Measurements from ENCODE around the gene EXOC3.

Gene EXOC3

DNA sequence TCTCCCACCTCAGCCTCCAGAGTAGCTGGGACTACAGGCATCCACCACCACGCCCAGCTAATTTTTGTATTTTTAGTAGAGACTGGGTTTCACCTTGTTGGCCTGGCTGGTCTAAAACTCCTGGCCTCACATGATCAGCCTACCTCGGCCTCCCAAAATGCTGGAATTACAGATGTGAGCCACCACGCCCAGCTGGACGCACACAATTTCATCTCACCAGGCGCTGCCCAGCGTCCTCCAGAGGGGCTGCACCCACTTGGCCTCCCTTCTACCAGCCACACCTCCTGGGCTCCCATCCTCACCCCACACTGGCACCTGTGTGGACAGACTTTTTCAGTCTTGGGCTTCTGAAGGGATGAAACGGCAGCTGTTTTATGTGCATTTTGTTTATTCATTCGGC, 3.8 kb upstream of the EXOC3 start:
- no peak overlapping the region for H2AFZ ChIP-seq (ENCODE audit: low read depth, low read length)
- TF ChIP-seq EZH2phosphoT487 (IDR thresholded peaks at IDR 0.05; ENCODE audit: low read depth) (no peak), CTCF (IDR thresholded peaks at IDR 0.05; ENCODE audit: low read depth, low read length) (no peak)
- no peaks in the 10 kb centered on the region for H3K9me3 ChIP-seq (ENCODE audit: insufficient read depth, low read length)
- H3K4me1 ChIP-seq (ENCODE audit: low read length), result peaks cover 19% of the 10 kb centered on the region
- H3K79me2 ChIP-seq (ENCODE audit: low read length), result peaks cover 20% of the 10 kb centered on the region
- no peak overlapping the region for H3K27ac ChIP-seq (ENCODE audit: low read length)
- no peak overlapping the region for H3K4me2 ChIP-seq (ENCODE audit: low read length)
- no peaks in the 10 kb centered on the region for H3K27me3 ChIP-seq (ENCODE audit: low read depth, low read length)
- H3K4me3 ChIP-seq (ENCODE audit: low read length), result no peak overlapping the region
- H3K36me3 ChIP-seq (replicated peaks; ENCODE audit: low read depth, low read length), result no peaks in the 10 kb centered on the region
- no peaks in the 10 kb centered on the region for H4K20me1 ChIP-seq (ENCODE audit: insufficient read depth, low read length)
- no peak overlapping the region for H3K9ac ChIP-seq (ENCODE audit: low read length)

DNA sequence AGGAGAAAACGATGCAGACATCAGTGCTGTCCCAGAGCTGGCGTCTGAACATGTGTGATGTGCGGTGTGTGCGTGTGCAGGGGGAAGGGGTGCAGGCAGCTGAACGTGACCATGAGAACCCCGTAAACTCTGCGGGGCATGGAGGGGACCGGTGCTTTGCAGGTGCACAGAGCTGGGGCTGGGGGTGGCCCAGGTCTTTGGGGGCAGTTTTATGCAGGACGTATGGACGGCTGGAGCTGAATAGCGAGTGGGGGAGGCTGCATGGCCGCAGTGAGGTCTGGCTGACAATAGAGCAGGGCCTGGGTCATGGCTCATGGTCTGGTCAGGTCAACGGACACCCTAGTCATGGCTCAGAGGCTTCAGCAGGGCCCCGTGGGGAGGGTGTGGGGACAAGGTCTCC, 3.3 kb upstream of the EXOC3 start:
- no peak overlapping the region for H3K4me2 ChIP-seq (ENCODE audit: low read length)
- H3K79me2 ChIP-seq (ENCODE audit: low read length), result peaks cover 24% of the 10 kb centered on the region
- no peak overlapping the region for H3K4me3 ChIP-seq (ENCODE audit: low read length)
- peaks cover 22% of the 10 kb centered on the region for H3K4me1 ChIP-seq (ENCODE audit: low read length)
- TF ChIP-seq EZH2phosphoT487 (IDR thresholded peaks at IDR 0.05; ENCODE audit: low read depth) (no peak), CTCF (IDR thresholded peaks at IDR 0.05; ENCODE audit: low read depth, low read length) (no peak)
- no peaks in the 10 kb centered on the region for H3K27me3 ChIP-seq (ENCODE audit: low read depth, low read length)
- no peaks in the 10 kb centered on the region for H3K36me3 ChIP-seq (replicated peaks; ENCODE audit: low read depth, low read length)
- no peaks in the 10 kb centered on the region for H4K20me1 ChIP-seq (ENCODE audit: insufficient read depth, low read length)
- H2AFZ ChIP-seq (ENCODE audit: low read depth, low read length), result no peak overlapping the region
- no peaks in the 10 kb centered on the region for H3K9me3 ChIP-seq (ENCODE audit: insufficient read depth, low read length)
- no peak overlapping the region for H3K9ac ChIP-seq (ENCODE audit: low read length)
- no peak overlapping the region for H3K27ac ChIP-seq (ENCODE audit: low read length)

GRCh38 chr5:440401-441201, 2.4 kb upstream of the EXOC3 start:
- H3K9ac ChIP-seq (ENCODE audit: low read length), result no peak overlapping the region
- H3K4me2 ChIP-seq (ENCODE audit: low read length), result peak overlapping the region; percentile 32; the same call in 1 of the 2 replicates

GRCh38 chr5:441996-442334, 1.0 kb upstream of the EXOC3 start:
- Histone ChIP-seq H3K4me1 (ENCODE audit: low read length) (peaks cover 22% of the 10 kb centered on the region), H3K27me3 (ENCODE audit: low read depth, low read length) (no peaks in the 10 kb centered on the region), H3K4me2 (ENCODE audit: low read length) (peak overlapping the region; percentile 80), H3K9ac (ENCODE audit: low read length) (peak overlapping the region; percentile 88; the same call in 1 of the 2 replicates), H3K4me3 (ENCODE audit: low read length) (peak overlapping the region; percentile 99), H3K9me3 (ENCODE audit: insufficient read depth, low read length) (no peaks in the 10 kb centered on the region), H2AFZ (ENCODE audit: low read depth, low read length) (no peak overlapping the region), H3K79me2 (ENCODE audit: low read length) (peaks cover 29% of the 10 kb centered on the region), H4K20me1 (ENCODE audit: insufficient read depth, low read length) (no peaks in the 10 kb centered on the region), H3K36me3 (replicated peaks; ENCODE audit: low read depth, low read length) (peaks cover under 1% of the 10 kb centered on the region), H3K27ac (ENCODE audit: low read length) (no peak overlapping the region)
- TF ChIP-seq EZH2phosphoT487 (IDR thresholded peaks at IDR 0.05; ENCODE audit: low read depth) (no peak), CTCF (IDR thresholded peaks at IDR 0.05; ENCODE audit: low read depth, low read length) (no peak)

More at GRCh38 chr5:440401-441201, 2.4 kb upstream of the EXOC3 start:
- peaks cover 22% of the 10 kb centered on the region for H3K4me1 ChIP-seq (ENCODE audit: low read length)
- H4K20me1 ChIP-seq (ENCODE audit: insufficient read depth, low read length), result no peaks in the 10 kb centered on the region
- no peaks in the 10 kb centered on the region for H3K27me3 ChIP-seq (ENCODE audit: low read depth, low read length)
- H3K36me3 ChIP-seq (replicated peaks; ENCODE audit: low read depth, low read length), result no peaks in the 10 kb centered on the region
- no peak overlapping the region for H2AFZ ChIP-seq (ENCODE audit: low read depth, low read length)
- no peak overlapping the region for H3K4me3 ChIP-seq (ENCODE audit: low read length)
- peaks cover 29% of the 10 kb centered on the region for H3K79me2 ChIP-seq (ENCODE audit: low read length)
- TF ChIP-seq EZH2phosphoT487 (IDR thresholded peaks at IDR 0.05; ENCODE audit: low read depth), result no peak
- TF ChIP-seq CTCF (IDR thresholded peaks at IDR 0.05; ENCODE audit: low read depth, low read length), result no peak
- H3K27ac ChIP-seq (ENCODE audit: low read length), result no peak overlapping the region
- H3K9me3 ChIP-seq (ENCODE audit: insufficient read depth, low read length), result no peaks in the 10 kb centered on the region
